Esophagus muscularis mucosa (tissue), 4 donors: ENCODE measurements around the gene ZNF813. TPM values are rescaled to one million over a fixed set of nuclear protein-coding genes. Genes with fewer than 3 reads are reported as not detected.
"Not testable (repeated sequence)": the region's sequence is repeated elsewhere in the genome, so short reads cannot be mapped to it uniquely, and the experiment has no call there.

ENCODE experiments used
- DNase-seq: peaks from one replicate; pipeline ENCODE4 v3.0.0-alpha.2; 2017; ENCODE audit errors: extremely low spot score
- H3K27ac ChIP-seq, 4 donors: fragments of 200-600 bp; sonication (generic); replicated peaks in 1 of 4; 1 replicate in 3 of 4; 2 replicates in 1 of 4; pipeline ENCODE4 v1.5.1; 2016 to 2019; ENCODE audit warnings: mild to moderate bottlenecking in 1 of 4
- H3K27me3 ChIP-seq, 4 donors: fragments of 200-600 bp; sonication (generic); one replicate each; pipeline versions ENCODE4 v1.5.1 to v1.6.0; 2016 to 2019
- H3K36me3 ChIP-seq, 4 donors: fragments of 200-600 bp; sonication (generic); one replicate each; pipeline ENCODE4 v1.5.1; 2016 to 2019
- H3K4me1 ChIP-seq, 4 donors: fragments of 200-600 bp; sonication (generic); one replicate each; pipeline ENCODE4 v1.5.1; 2016 to 2019
- H3K4me3 ChIP-seq, 4 donors: fragments of 200-600 bp; sonication (generic); 1 replicate in 2 of 4; 2 replicates in 2 of 4; pipeline ENCODE4 v1.5.1; 2016 to 2019; ENCODE audit warnings: mild to moderate bottlenecking in 4 of 4, moderate library complexity in 1 of 4
- H3K9me3 ChIP-seq, 4 donors: fragments of 200-600 bp; sonication (generic); 1 replicate in 3 of 4; 2 replicates in 1 of 4; pipeline ENCODE4 v1.5.1; 2016 to 2019
- EP300 ChIP-seq: sonication (generic); formaldehyde crosslinking; IDR thresholded peaks from one replicate; pipeline ENCODE4 v1.6.1; 2017; ENCODE audit warnings: antibody characterized with exemption
- POLR2A ChIP-seq: fragments of 450-650 bp; IDR thresholded peaks from one replicate; pipeline ENCODE4 v1.6.1; 2017; ENCODE audit warnings: antibody characterized with exemption, moderate library complexity, mild to moderate bottlenecking, low read depth
- POLR2AphosphoS5 ChIP-seq, 2 donors: sonication (generic); formaldehyde crosslinking; IDR thresholded peaks; one replicate each; pipeline ENCODE4 v1.6.1; 2017; ENCODE audit warnings: antibody characterized with exemption in 2 of 2
- WGBS: methylation state at CpG from one replicate; pipeline ENCODE4 v1.1.5; 2018; 5-methylcytosine and 5-hydroxymethylcytosine counted together
- intact Hi-C: fragments of 100-400 bp; cut with DNase I; formaldehyde crosslinking; loops from one replicate; pipeline ENCODE4 v1.15.1; 2023
- total RNA-seq, 4 donors: library from RNA; depleted of rRNA; stranded (reverse); fragments of >200 nt; gene quantifications; one replicate each; pipeline versions ENCODE4 v1.1.0 to v1.2.1, GENCODE V29; 2016
- TF ChIP-seq, protein P1 (sequence below), 3 experiments: fragments of 200-600 bp in 2 of 3; fragments of 450-650 bp in 1 of 3; sonication (generic) in 2 of 3; IDR thresholded peaks; one replicate each; pipeline ENCODE4 v1.5.1; 2017 to 2019; ENCODE audit warnings: antibody characterized with exemption in 3 of 3, mild to moderate bottlenecking in 2 of 3, moderate library complexity in 1 of 3

Gene ZNF813
- total RNA-seq, 4 donors from 2014 or later = 1.7 to 3.5 (median 3.2) TPM

DNA sequence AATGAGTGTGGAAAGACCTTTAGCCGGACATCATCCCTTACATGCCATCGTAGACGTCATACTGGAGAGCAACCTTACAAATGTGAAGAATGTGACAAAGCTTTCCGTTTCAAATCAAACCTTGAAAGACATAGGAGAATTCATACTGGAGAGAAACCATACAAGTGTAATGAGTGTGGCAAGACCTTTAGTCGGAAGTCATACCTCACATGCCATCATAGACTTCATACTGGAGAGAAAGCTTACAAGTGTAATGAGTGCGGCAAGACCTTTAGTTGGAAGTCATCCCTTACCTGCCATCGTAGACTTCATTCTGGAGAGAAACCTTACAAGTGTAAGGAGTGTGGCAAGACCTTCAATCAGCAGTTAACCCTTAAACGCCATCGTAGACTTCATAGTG lies 11.7 kb upstream of the ZNF813 start:
- Histone ChIP-seq H3K27ac (no peak overlapping the region), H3K36me3 (peaks cover 32 to 63% (median 52%) of the 10 kb centered on the region in 4 donors), H3K4me3 (no peak overlapping the region), H3K4me1 (no peaks in the 10 kb centered on the region), H3K27me3 (no peaks in the 10 kb centered on the region), H3K9me3 (peaks cover 0 to 36% (median 16%) of the 10 kb centered on the region in 4 donors)
- no peak for TF ChIP-seq EP300
- no peak for TF ChIP-seq POLR2AphosphoS5 (IDR thresholded peaks at IDR 0.05)
- TF ChIP-seq, protein P1, sequence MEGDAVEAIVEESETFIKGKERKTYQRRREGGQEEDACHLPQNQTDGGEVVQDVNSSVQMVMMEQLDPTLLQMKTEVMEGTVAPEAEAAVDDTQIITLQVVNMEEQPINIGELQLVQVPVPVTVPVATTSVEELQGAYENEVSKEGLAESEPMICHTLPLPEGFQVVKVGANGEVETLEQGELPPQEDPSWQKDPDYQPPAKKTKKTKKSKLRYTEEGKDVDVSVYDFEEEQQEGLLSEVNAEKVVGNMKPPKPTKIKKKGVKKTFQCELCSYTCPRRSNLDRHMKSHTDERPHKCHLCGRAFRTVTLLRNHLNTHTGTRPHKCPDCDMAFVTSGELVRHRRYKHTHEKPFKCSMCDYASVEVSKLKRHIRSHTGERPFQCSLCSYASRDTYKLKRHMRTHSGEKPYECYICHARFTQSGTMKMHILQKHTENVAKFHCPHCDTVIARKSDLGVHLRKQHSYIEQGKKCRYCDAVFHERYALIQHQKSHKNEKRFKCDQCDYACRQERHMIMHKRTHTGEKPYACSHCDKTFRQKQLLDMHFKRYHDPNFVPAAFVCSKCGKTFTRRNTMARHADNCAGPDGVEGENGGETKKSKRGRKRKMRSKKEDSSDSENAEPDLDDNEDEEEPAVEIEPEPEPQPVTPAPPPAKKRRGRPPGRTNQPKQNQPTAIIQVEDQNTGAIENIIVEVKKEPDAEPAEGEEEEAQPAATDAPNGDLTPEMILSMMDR (IDR thresholded peaks at IDR 0.05) = no peak
- no peak for TF ChIP-seq POLR2A
- DNase-seq = no peak
- intact Hi-C loops = no loop called here
- 92% methylated on average over 9 of the region's 9 CpGs for WGBS

DNA sequence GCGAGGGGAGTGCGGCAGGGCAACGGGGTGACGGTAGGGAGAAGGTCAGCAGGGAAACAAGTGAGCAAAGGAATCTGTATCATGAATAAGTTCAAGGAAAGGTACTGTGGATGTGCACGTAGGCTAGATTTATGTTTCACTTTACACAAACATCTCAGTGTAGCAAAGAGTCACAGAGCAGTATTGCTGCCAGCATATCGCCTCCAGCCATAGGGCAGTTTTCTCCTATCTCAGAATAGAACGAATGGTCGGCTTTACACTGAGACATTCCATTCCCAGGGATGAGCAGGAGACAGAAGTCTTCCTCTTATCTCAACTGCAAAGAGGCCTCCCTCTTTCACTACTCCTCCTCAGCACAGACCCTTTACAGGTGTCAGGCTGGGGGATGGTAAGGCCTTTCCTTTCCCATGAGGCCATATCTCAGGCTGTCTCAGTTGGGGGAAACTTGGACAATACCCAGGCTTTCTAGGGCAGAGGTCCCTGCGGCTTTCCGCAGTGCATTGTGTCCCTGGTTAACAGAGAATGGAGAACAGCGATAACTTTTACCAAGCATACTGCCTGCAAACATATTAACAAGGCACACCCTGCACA lies 7.3 kb upstream of the ZNF813 start:
- peaks cover 0 to 12% (median 5%) of the 10 kb centered on the region in 4 donors for H3K4me1 ChIP-seq
- intact Hi-C loops = loop anchor here (10.0 kb wide), 1 partner anchor 265 kb away; the partner anchor contains the start of gene ZNF665
- peaks cover 0 to 33% (median 16%) of the 10 kb centered on the region in 4 donors for H3K9me3 ChIP-seq
- 68% methylated on average over 11 of the region's 11 CpGs for WGBS
- H3K36me3 ChIP-seq = peaks cover 2 to 19% (median 9%) of the 10 kb centered on the region in 4 donors
- H3K27ac ChIP-seq, DNase-seq, H3K4me3 ChIP-seq: not testable (repeated sequence)
- peaks cover 0 to 25% (median 0%) of the 10 kb centered on the region in 4 donors for H3K27me3 ChIP-seq

DNA sequence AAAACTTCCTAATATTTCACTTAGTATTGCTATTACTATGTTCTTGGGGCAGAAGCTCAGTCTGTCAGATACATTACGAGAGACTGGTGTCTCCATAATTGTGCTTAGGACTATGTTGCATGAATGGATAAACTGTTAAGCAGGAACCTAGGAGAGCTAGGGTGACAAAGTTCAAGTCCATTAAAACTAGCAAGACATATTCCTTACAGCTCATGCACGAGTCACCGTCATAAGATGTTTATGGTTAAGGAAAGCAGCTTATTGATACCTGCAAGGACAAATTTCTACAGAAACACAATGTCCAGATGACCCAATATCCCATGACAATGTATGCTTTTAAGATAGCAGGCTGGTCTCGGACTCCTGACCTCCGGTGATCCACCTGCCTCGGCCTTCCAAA lies 5.7 kb upstream of the ZNF813 start:
- Histone ChIP-seq H3K36me3 (peaks cover 0 to 3% (median 0%) of the 10 kb centered on the region in 4 donors), H3K9me3 (peaks cover 0 to 17% (median 8%) of the 10 kb centered on the region in 4 donors), H3K27me3 (peaks cover 0 to 29% (median 0%) of the 10 kb centered on the region in 4 donors), H3K27ac (no peak overlapping the region), H3K4me3 (no peak overlapping the region), H3K4me1 (peaks cover 3 to 16% (median 9%) of the 10 kb centered on the region in 4 donors)
- 82% methylated on average over 6 of the region's 6 CpGs for WGBS
- TF ChIP-seq POLR2A (no peak), POLR2AphosphoS5 (IDR thresholded peaks at IDR 0.05) (no peak), EP300 (no peak)
- TF ChIP-seq, protein P1 (IDR thresholded peaks at IDR 0.05) = no peak
- DNase-seq = no peak
- intact Hi-C loops = loop anchor here (10.0 kb wide), 1 partner anchor 267 kb away; the partner anchor contains the start of gene ZNF665

DNA sequence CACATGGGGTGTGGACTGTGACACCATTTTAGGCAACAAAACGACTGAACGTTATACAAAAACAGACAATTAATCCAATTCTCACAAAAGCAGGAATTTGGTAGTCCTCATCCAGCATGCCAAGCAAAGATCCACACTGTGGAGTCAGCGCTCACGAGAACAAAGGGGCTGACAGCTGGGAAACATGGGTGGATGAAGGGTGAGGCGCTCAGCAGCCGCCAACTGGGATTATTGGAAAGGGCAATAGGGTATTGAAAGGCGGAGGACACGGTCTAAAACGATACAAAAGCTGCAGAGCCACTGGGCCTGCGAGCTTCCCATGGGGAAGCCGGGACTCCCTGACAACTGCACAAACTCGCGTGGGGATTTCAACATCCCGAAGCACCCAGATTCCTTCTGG lies 4.7 kb upstream of the ZNF813 start:
- no peaks in the 10 kb centered on the region for H3K36me3 ChIP-seq
- peak overlapping the region in 3 of 4 donors; percentile 36 to 39 (median 39) for H3K4me3 ChIP-seq
- WGBS = 66% methylated on average over 8 of the region's 14 CpGs
- no peak for DNase-seq
- peaks cover 0 to 10% (median 5%) of the 10 kb centered on the region in 4 donors for H3K9me3 ChIP-seq
- TF ChIP-seq POLR2A (no peak), EP300 (no peak), POLR2AphosphoS5 (IDR thresholded peaks at IDR 0.05) (no peak)
- TF ChIP-seq, protein P1 (IDR thresholded peaks at IDR 0.05) = no peak
- peaks cover 6 to 21% (median 12%) of the 10 kb centered on the region in 4 donors for H3K4me1 ChIP-seq
- intact Hi-C loops = loop anchor here (10.0 kb wide), 1 partner anchor 268 kb away; the partner anchor contains the start of gene ZNF665
- peaks cover 0 to 29% (median 0%) of the 10 kb centered on the region in 4 donors for H3K27me3 ChIP-seq
- H3K27ac ChIP-seq = peak overlapping the region; percentile 35 to 55 (median 49)

DNA sequence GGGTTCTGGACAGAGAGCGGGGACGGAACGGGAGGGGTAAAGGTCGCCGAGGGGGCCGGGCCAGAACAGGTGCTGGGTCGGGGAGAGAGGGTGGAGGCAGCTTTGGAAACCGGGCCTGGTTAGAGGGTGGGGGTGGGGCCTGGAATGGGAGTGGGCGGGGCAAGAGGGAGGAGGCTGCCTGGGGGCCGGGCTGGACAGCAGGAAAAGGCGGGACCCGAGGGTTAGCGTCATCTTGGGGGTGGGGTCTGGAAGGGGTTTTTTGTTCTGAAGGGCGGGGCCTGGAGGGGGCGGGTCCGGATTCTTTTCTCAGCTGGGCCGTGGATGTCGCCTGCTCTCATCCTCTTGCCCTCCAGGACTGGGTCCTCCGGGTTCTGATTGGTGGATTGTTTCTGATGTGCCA lies 4.3 kb upstream of the ZNF813 start:
- 18% methylated on average over 13 of the region's 19 CpGs for WGBS
- Histone ChIP-seq H3K36me3 (no peaks in the 10 kb centered on the region), H3K9me3 (peaks cover 0 to 7% (median 4%) of the 10 kb centered on the region in 4 donors), H3K4me3 (peak overlapping the region in 3 of 4 donors; percentile 36 to 39 (median 39)), H3K27ac (peak overlapping the region; percentile 35 to 55 (median 49)), H3K27me3 (peaks cover 0 to 29% (median 0%) of the 10 kb centered on the region in 4 donors), H3K4me1 (peaks cover 9 to 24% (median 16%) of the 10 kb centered on the region in 4 donors)
- intact Hi-C loops = loop anchor here (10.0 kb wide), 1 partner anchor 268 kb away; the partner anchor contains the start of gene ZNF665
- DNase-seq = no peak
- no peak for TF ChIP-seq POLR2AphosphoS5 (IDR thresholded peaks at IDR 0.05)
- TF ChIP-seq, protein P1 (IDR thresholded peaks at IDR 0.05) = no peak
